Measurements from ENCODE around the gene CAPN8.

The CAPN8 gene

GRCh38 chr1:223500560-223501425, 164.7 kb downstream of the CAPN8 start:
- TF ChIP-seq POLR2AphosphoS5 (IDR thresholded peaks at IDR 0.05; ENCODE audit: low read depth, low read length): no peak
- no peak for TF ChIP-seq SIN3A (IDR thresholded peaks at IDR 0.05; ENCODE audit: borderline replicate concordance, insufficient read depth, low read length)
- TF ChIP-seq REST (IDR thresholded peaks at IDR 0.05; ENCODE audit: insufficient read depth in 1 of 2, low read depth in 2 of 2, low read length in 2 of 2): no peak
- no peak for TF ChIP-seq FOXP2 (optimal IDR thresholded peaks at IDR 0.05; ENCODE audit: borderline replicate concordance, extremely low read depth, extremely low read length, insufficient read depth)
- TF ChIP-seq TAF1 (IDR thresholded peaks at IDR 0.05; ENCODE audit: borderline replicate concordance, insufficient read depth, low read length): no peak

- TF ChIP-seq FOXP2 (optimal IDR thresholded peaks at IDR 0.05; ENCODE audit: borderline replicate concordance, extremely low read depth, extremely low read length, insufficient read depth): no peak
- no peak for TF ChIP-seq POLR2AphosphoS5 (IDR thresholded peaks at IDR 0.05; ENCODE audit: low read depth, low read length)
- no peak for TF ChIP-seq SIN3A (IDR thresholded peaks at IDR 0.05; ENCODE audit: borderline replicate concordance, insufficient read depth, low read length)
- TF ChIP-seq TAF1 (IDR thresholded peaks at IDR 0.05; ENCODE audit: borderline replicate concordance, insufficient read depth, low read length): no peak
- no peak for TF ChIP-seq REST (IDR thresholded peaks at IDR 0.05; ENCODE audit: insufficient read depth in 1 of 2, low read depth in 2 of 2, low read length in 2 of 2)
Measured at GRCh38 chr1:223496883-223497282, 168.6 kb downstream of the CAPN8 start.

- TF ChIP-seq FOXP2 (optimal IDR thresholded peaks at IDR 0.05; ENCODE audit: borderline replicate concordance, extremely low read depth, extremely low read length, insufficient read depth) (no peak), POLR2AphosphoS5 (IDR thresholded peaks at IDR 0.05; ENCODE audit: low read depth, low read length) (no peak), TAF1 (IDR thresholded peaks at IDR 0.05; ENCODE audit: borderline replicate concordance, insufficient read depth, low read length) (no peak), REST (IDR thresholded peaks at IDR 0.05; ENCODE audit: insufficient read depth in 1 of 2, low read depth in 2 of 2, low read length in 2 of 2) (no peak), SIN3A (IDR thresholded peaks at IDR 0.05; ENCODE audit: borderline replicate concordance, insufficient read depth, low read length) (no peak)
Measured at GRCh38 chr1:223494926-223495645, 170.4 kb downstream of the CAPN8 start.

- TF ChIP-seq SIN3A (IDR thresholded peaks at IDR 0.05; ENCODE audit: borderline replicate concordance, insufficient read depth, low read length) (no peak), FOXP2 (optimal IDR thresholded peaks at IDR 0.05; ENCODE audit: borderline replicate concordance, extremely low read depth, extremely low read length, insufficient read depth) (no peak), REST (IDR thresholded peaks at IDR 0.05; ENCODE audit: insufficient read depth in 1 of 2, low read depth in 2 of 2, low read length in 2 of 2) (no peak), POLR2AphosphoS5 (IDR thresholded peaks at IDR 0.05; ENCODE audit: low read depth, low read length) (no peak), TAF1 (IDR thresholded peaks at IDR 0.05; ENCODE audit: borderline replicate concordance, insufficient read depth, low read length) (no peak)
Measured at GRCh38 chr1:223492044-223492443, 173.5 kb downstream of the CAPN8 start.

All from PFSK-1 (cell line).